ENCODE data around the gene TF.

TF gene

DNA sequence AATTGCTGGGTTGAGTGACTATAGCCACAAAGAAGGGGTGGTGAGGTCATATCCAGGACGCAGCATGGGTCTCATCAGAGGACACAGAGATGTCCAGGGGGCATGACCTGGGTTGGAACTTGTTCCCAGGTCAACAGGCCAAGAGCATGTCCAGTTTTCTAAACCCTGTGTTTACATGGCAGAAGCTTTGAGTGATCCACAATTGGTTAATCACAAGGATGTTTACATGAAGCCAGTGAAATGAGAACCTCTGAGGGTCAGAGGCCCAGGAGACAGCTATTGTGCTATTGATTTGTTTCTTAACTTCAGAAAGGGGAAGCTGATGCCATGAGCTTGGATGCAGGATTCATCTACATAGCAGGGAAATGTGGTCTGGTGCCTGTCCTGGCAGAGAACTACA is 42.3 kb upstream of the TF start:
- H4K20me1 ChIP-seq (ENCODE audit: insufficient read depth, low read length): no peaks in the 10 kb centered on the region
- H3K27me3 ChIP-seq (replicated peaks; ENCODE audit: insufficient read depth, low read length): no peaks in the 10 kb centered on the region
- no peak overlapping the region for H3K4me3 ChIP-seq (ENCODE audit: low read length)
- H3K27ac ChIP-seq (ENCODE audit: low read length): no peak overlapping the region
- H3K9ac ChIP-seq (ENCODE audit: low read length): no peak overlapping the region
- no peaks in the 10 kb centered on the region for H3F3A ChIP-seq (ENCODE audit: insufficient read depth, low read length)
- no peak for DNase-seq
- no peaks in the 10 kb centered on the region for H3K9me3 ChIP-seq (replicated peaks; ENCODE audit: insufficient read depth, low read length)
- TF ChIP-seq, protein P1, sequence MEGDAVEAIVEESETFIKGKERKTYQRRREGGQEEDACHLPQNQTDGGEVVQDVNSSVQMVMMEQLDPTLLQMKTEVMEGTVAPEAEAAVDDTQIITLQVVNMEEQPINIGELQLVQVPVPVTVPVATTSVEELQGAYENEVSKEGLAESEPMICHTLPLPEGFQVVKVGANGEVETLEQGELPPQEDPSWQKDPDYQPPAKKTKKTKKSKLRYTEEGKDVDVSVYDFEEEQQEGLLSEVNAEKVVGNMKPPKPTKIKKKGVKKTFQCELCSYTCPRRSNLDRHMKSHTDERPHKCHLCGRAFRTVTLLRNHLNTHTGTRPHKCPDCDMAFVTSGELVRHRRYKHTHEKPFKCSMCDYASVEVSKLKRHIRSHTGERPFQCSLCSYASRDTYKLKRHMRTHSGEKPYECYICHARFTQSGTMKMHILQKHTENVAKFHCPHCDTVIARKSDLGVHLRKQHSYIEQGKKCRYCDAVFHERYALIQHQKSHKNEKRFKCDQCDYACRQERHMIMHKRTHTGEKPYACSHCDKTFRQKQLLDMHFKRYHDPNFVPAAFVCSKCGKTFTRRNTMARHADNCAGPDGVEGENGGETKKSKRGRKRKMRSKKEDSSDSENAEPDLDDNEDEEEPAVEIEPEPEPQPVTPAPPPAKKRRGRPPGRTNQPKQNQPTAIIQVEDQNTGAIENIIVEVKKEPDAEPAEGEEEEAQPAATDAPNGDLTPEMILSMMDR (IDR thresholded peaks at IDR 0.05; ENCODE audit: low read length): no peak
- no peaks in the 10 kb centered on the region for H3K9me2 ChIP-seq (replicated peaks; ENCODE audit: insufficient read depth, low read length)
- no peak overlapping the region for H2AFZ ChIP-seq (ENCODE audit: low read length)
- H3K4me1 ChIP-seq (ENCODE audit: low read length): no peaks in the 10 kb centered on the region
- no peaks in the 10 kb centered on the region for H3K79me2 ChIP-seq (ENCODE audit: low read length)
- H3K4me2 ChIP-seq (ENCODE audit: low read depth, low read length): no peak overlapping the region
- H3K36me3 ChIP-seq (replicated peaks; ENCODE audit: insufficient read depth, low read length): no peaks in the 10 kb centered on the region

DNA sequence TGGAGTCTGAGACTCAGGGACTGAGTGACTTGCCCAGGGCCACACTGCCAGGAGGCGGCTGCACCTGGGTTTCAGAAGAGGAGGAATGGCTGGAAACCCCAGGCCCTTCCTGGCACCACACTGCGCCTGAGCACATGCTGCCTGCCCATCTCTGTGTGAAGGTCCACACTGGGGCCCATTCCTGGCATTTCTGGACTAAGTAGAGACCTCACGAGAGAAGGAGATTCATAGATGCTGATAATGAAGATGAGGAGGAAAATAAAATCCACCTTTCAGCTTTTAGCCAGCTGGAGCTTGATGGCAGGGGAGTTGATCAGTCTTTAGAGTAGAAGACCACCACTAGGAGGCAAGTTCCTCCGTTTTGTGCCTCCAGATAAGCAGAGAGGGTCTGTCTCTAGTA is 40.2 kb upstream of the TF start:
- TF ChIP-seq EZH2 (optimal IDR thresholded peaks at IDR 0.05; ENCODE audit: low read depth, low read length) (no peak), EZH2phosphoT487 (IDR thresholded peaks at IDR 0.05; ENCODE audit: low read length) (no peak)
- TF ChIP-seq, protein P1 (IDR thresholded peaks at IDR 0.05; ENCODE audit: low read length): no peak
- Histone ChIP-seq H3K9ac (ENCODE audit: low read length) (no peak overlapping the region), H3K27me3 (replicated peaks; ENCODE audit: insufficient read depth, low read length) (no peaks in the 10 kb centered on the region), H4K20me1 (ENCODE audit: insufficient read depth, low read length) (no peaks in the 10 kb centered on the region), H3K9me2 (replicated peaks; ENCODE audit: insufficient read depth, low read length) (no peaks in the 10 kb centered on the region), H2AFZ (ENCODE audit: low read length) (no peak overlapping the region), H3K4me1 (ENCODE audit: low read length) (no peaks in the 10 kb centered on the region), H3K36me3 (replicated peaks; ENCODE audit: insufficient read depth, low read length) (no peaks in the 10 kb centered on the region), H3F3A (ENCODE audit: insufficient read depth, low read length) (no peaks in the 10 kb centered on the region), H3K27ac (ENCODE audit: low read length) (no peak overlapping the region), H3K4me3 (ENCODE audit: low read length) (no peak overlapping the region), H3K79me2 (ENCODE audit: low read length) (no peaks in the 10 kb centered on the region), H3K9me3 (replicated peaks; ENCODE audit: insufficient read depth, low read length) (no peaks in the 10 kb centered on the region), H3K4me2 (ENCODE audit: low read depth, low read length) (no peak overlapping the region)
- no peak for DNase-seq

DNA sequence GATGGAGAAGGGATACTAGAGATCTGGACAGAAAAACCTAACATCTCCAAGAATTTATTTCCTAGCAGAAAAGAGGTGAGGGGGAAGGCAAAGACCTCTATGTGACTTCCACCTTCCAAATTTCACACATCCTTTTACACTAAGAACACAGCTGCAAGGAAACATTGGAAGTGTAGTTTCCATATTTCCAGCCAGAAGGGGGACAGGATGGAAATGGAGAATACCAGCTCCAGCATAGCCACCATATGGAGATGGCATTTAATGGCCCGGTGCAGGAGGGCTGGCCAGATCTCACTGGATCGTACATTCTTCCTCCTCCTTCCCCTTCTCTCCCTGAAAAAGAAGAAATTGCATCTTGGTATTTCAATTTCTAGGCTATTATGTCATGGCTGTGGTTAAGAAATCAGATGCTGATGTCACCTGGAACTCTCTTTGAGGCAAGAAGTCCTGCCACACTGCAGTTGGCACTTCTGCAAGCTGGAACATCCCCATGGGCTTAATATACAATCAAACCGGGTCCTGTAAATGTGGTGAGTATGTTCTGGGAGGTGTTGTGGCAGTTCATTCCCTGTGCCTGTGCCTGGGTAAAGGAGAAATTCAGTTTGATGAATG is 36.9 kb upstream of the TF start:
- H3K27ac ChIP-seq (ENCODE audit: low read length): no peak overlapping the region
- no peak overlapping the region for H3K9ac ChIP-seq (ENCODE audit: low read length)
- H3K27me3 ChIP-seq (replicated peaks; ENCODE audit: insufficient read depth, low read length): no peaks in the 10 kb centered on the region
- no peaks in the 10 kb centered on the region for H3K9me3 ChIP-seq (replicated peaks; ENCODE audit: insufficient read depth, low read length)
- H3K9me2 ChIP-seq (replicated peaks; ENCODE audit: insufficient read depth, low read length): no peaks in the 10 kb centered on the region
- H3K4me3 ChIP-seq (ENCODE audit: low read length): no peak overlapping the region
- no peaks in the 10 kb centered on the region for H4K20me1 ChIP-seq (ENCODE audit: insufficient read depth, low read length)
- no peaks in the 10 kb centered on the region for H3K79me2 ChIP-seq (ENCODE audit: low read length)
- no peaks in the 10 kb centered on the region for H3F3A ChIP-seq (ENCODE audit: insufficient read depth, low read length)
- H3K4me1 ChIP-seq (ENCODE audit: low read length): no peaks in the 10 kb centered on the region
- DNase-seq: no peak
- TF ChIP-seq EZH2 (optimal IDR thresholded peaks at IDR 0.05; ENCODE audit: low read depth, low read length) (no peak), EZH2phosphoT487 (IDR thresholded peaks at IDR 0.05; ENCODE audit: low read length) (no peak)
- TF ChIP-seq, protein P1 (IDR thresholded peaks at IDR 0.05; ENCODE audit: low read length): no peak
- H3K36me3 ChIP-seq (replicated peaks; ENCODE audit: insufficient read depth, low read length): no peaks in the 10 kb centered on the region
- H3K4me2 ChIP-seq (ENCODE audit: low read depth, low read length): no peak overlapping the region
- no peak overlapping the region for H2AFZ ChIP-seq (ENCODE audit: low read length)
